CD4-positive, alpha-beta T cell treated with Interferon alpha-2 for 1 hour (primary cell): Measurements from ENCODE around the gene CCL2.

Experiments
- DNase-seq, 2 donors: peaks; one replicate each; pipeline ENCODE4 v3.0.0-alpha.2; 2020 to 2022

Gene CCL2

DNA sequence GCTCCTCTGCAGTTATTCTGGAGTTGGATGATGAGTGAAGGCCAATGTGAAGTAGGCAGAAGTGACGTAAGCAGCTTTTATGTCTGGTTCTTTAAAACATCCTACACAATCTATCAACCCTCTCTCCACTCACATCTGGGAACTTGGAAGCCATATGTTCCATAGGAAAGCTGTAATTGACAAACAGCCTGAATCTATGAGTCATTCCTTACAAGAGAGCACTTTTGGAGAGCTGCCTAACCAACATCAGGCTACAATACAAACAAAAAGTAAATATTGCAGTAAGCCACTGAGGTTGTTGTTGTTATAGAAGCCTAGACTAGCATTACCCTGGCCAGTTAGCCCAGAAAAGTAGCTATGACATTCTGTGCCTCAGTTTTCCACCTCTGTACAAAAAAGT, 20.8 kb downstream of the CCL2 start:
- DNase-seq = no peak

DNA sequence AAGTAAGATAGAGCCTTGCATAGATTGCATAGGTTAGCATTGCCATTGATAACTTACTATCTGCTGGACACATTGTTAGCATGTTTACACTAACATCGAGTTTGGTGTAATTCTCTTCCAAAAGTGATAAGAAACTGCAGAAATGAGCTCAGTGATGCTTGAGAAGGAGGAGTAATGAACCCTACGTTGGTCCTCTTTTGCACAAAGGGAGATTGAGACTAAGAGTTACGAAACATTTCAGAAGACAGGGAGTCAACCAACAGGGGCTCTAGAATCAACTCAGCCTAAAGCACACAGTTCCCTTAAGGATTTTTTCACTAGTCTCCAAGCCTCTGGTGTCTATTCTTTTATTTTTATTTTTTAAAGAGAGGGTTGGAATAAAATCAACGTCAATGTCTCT, 21.7 kb downstream of the CCL2 start:
- DNase-seq = no peak

DNA sequence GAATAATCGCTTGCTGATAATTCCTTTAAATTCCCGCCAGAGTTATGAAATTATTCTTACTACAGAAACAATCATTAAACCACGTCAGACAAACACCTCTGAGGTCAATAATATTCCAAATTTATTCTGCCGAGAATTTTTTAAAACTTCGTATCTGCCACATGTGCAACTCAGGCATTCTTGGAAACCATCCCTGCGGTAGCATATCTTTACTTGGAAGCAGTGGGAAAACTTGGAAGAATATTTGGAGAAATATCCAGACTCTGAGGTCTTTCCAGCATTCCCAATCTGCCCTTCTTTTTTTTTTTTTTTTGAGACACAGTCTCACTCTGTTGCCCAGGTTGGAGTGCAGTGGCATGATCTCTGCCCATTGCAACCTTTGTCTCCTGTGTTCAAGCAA, 28.5 kb downstream of the CCL2 start:
- DNase-seq = no peak

DNA sequence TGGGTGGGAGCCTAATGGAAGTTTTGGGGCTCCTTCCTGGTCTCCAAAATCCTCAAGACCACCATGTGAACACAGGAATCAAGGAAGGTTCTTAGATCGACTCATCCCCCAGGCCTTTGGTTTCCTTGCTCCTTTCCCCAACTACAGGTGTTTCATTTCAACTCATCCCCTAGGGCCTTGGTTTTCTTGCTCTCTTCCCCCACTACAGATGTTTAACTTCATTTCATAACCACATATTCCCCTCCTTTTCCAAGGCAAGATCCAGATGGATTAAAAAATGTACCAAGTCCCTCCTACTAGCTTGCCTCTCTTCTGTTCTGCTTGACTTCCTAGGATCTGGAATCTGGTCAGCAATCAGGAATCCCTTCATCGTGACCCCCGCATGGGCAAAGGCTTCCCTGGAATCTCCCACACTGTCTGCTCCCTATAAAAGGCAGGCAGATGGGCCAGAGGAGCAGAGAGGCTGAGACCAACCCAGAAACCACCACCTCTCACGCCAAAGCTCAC, 30.3 kb downstream of the CCL2 start, which contains the start of gene CCL11:
Gene CCL11, plus strand, starts transcription at position 457 of the 507 bp plus-strand sequence. CDS start 67 bp downstream, outside the sequence.
- DNase-seq = no peak

DNA sequence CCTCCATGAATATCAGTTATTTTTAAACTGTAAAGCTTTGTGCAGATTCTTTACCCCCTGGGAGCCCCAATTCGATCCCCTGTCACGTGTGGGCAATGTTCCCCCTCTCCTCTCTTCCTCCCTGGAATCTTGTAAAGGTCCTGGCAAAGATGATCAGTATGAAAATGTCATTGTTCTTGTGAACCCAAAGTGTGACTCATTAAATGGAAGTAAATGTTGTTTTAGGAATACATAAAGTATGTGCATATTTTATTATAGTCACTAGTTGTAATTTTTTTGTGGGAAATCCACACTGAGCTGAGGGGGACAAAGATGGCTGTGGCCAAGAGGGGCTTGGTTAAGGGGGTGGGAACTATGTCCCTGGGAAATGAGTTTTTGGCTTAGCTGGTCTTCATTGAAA, 32.8 kb downstream of the CCL2 start:
- DNase-seq = no peak

DNA sequence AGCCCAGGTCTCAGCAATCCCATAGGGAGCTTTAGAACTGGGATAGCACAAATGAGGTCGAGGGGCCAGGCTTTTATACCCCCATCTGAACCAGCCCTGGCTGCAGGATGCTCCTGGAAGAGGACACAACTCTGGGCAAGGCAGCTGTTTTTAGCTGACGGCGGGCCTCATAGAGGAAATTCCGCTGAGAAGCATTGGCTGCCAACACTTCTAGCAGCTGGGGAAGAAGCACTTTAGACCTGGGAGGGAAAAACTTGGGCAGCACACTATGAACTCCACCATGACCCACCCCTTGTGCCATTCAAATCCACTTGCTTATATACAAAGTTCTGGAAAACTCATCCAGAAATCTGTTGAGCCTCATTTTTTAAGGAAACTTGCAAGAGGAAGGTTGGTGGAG, 35.5 kb downstream of the CCL2 start:
- no peak for DNase-seq

DNA sequence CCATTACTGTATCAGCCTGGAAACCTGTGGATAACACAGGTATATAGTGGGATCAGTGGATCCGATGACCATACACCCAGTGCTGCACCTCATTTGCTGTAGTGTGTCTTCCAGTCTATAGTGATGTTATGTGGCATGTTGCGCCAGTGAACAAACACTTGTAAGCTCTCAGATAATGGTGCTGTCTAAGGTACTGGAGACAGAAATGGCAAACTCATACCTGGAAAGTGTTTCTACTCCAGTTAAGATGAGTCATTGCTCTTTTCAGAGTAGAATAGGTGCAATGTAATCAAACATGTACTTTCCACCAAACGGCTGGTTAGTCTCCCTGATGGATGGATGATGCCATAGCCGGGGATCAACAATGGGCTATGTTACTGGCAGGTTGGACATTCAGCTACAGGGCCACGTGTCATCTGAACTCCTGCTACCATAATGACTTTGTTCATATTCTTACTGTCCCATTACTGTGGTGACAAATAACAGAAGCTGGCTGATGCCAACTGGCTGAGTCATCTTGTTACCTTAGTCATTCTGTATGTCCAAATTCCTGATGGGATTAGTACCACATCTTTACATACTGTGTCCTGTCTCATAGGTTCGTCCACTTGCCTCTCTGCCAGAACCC, 36.8 kb downstream of the CCL2 start:
- no peak for DNase-seq

DNA sequence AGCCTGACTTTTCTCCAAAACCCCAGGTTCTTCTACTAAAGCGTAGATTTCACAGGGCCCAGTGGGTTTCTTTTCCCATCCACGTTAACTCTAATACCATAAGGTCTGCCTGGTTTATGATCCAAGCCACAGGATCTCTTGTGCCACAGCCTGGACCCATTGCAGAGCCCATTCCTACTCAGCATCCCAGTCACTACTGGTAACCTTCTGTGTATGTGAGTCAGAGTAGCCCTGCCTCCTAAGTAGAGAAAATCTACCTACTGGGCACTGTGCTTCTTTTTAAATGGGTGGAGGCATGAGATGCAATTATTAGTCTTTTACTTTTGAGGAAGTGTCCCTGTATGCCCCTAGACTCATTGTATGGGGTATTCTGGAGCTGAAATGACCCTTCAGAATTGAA, 43.9 kb downstream of the CCL2 start:
- DNase-seq = no peak

DNA sequence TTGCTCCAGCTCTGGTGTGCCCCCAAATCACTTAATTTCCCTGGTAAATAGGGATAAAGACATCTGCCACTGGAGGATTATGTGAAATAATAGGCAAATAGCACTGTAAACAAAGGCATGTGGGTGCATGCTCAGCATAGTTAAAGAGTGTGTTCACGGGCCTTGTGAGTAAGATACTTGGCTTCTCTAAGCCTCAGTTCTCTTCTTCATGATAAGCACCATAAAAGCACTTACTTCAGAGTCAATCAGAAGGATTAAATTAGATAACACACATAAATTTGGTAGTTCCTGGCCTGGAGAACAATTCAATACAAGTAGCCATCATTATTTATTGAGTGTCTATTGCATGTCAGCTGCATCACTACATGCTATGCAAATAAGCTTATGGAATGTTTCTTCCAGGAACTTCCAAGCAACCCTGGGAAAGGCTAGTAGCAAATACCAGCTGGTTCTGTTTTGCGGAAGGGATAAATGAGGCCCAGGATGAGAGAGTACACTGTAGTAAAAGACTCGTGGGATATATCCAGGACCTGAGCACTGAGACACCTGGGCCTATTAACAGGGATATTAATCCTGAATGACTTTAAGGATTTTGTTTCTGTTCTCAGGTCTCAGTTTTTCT, 45.0 kb downstream of the CCL2 start:
- DNase-seq = no peak

DNA sequence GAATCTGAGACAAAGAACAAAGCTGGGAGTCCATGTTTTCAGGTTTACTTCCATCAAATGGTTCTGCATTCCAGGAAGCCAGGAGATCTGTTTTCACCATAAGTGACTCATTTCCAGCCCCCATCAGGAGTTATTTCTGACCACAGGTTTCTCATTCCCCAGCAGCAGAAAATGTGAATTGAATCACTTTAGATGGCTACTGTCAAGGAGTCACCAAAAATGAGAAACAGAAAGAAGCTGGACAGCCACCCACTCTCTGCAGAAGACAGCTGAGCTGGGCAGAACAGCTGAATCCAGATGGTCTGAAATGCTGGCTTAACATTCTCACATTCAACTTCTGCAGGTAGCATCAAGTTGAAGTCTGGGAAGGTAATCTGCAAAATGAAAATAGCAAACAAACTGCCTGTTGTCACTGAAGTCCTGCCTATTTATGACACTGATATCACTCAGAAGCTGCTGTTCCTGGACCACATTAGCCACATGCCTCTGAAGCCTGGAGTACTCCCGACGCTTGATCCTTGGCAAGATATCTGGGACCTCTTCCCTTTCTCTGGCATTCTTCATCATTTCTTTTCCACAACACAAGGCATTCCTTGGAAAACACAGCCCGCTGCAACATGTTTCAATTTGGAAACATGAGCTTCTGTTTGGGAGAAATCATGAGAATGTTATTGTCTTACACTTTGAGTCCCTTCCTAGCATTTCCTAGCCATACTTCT, 45.7 kb downstream of the CCL2 start:
- DNase-seq = no peak

DNA sequence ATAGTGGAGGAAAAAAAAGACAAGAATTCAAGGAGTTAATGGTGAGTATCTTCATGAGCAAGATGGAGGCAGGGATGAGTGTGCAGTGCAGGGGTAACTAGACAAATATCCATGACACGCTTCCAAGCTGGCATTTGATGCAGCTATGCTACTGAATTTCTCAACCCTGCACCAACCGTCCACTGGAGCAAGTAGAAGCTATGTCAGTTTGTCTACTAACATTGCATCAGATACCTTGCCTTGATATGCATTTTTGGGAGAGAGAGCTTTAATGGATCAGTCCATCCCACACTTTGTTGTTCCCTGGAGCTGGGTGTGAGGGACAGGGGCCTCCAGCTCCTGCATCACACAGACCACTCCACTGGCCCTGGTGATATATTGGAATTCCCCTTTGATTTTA, 46.9 kb downstream of the CCL2 start:
- no peak for DNase-seq

DNA sequence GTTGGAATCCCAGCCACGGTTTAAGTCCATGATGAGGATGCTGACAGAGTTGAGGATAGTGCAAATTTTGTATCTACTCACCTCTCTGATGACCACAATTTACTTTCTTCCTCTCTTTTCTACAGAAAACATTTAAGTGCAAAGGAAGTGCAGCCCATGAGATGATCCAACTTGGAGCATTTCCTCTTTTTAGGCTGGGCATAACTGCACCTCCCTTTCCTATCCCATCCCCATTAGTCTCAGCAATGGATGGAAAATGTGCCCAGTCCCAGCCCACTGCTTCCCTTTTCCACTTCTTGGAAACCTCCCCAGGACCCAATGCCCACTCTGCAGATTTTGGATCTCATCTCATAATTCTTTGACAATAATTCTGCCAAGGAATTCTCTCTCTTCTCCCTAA, 47.6 kb downstream of the CCL2 start:
- DNase-seq = no peak

DNA sequence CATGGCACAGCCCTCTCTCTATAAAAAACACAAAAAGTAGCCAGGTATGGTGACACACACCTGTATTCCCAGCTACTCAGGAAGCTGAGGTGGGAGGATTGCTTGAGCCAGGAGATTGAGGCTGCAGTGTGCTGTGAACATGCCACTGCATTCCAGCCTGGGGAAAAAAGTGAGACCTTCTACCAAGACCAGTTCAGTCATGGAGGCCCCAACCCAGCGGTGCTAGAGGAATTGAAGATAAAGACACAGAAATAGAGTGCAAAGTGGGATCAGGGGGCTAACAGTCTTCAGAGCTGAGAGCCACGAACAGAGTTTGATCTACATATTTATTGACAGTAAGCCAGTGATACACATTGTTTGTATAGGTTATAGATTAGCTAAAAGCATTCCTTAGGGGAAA, 48.5 kb downstream of the CCL2 start:
- DNase-seq = no peak

DNA sequence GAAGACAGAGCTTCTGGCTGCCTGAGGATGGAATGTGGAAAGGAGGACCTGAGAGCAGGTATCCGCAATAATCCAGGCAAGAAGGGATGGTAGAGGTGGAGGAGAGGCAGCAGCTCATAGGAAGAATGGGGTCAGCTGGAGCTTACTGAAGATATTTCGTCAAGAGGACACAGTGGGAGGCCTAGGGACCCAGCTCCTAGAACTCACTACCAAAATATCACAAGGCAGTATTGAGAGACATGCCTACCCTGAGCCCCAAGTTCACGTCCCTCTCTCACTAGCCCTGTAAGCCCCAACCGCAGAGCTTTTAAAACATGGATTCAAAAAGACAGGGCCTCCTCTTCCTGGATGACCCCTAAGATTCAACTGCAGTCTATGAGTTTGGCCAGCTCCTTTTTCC, 50.0 kb downstream of the CCL2 start:
- no peak for DNase-seq

DNA sequence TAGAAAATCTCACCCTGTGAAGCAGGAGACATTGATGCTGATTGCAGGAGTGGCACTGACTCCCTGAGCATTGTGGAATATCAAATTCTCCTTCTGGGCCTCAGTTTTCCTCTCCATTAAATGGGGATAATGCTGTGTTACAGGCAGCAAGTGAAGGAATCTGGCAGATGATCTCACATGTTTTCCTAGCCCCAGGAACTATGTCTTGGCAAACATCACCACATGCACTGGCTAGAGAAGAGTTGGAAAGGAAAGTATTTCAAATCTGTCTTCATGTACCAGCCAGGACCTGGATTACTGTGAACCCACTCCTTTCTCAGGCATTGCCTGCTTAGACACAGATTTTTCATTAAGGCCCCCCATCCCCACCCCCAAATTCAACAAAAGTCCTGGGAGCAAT, 50.5 kb downstream of the CCL2 start:
- DNase-seq = no peak

DNA sequence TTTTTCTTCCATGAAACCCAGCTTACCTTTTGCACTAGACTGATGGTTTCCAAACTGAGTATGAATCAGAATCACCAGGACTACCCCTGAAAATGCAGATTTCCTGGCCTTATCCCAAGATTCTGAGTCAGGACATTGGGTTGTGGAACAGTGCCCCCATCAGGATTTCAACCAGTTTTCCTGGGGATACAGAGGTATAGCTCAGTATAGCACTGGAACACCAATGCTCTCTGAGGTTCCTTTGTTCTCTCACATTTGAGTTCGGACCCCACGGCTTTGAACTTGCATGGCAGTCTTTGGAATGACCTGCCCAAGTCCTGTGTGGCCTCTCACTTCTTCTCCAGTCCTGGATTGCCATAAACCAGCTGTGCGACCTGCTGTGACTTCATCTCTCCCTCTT, 51.4 kb downstream of the CCL2 start:
- no peak for DNase-seq
